Panc1 (cell line): Measurements from ENCODE around the gene CNOT4. TPM values are rescaled to one million over a fixed set of nuclear protein-coding genes. Genes with fewer than 3 reads are reported as not detected.

ENCODE experiments used
- ATAC-seq: fragments of 200-7000 bp; cut with Tn5 transposase; 2 replicates; pipeline ENCODE4 v1.9.1; 2020; ENCODE audit warnings: mild to moderate bottlenecking, moderate library complexity
- BruUV-seq: library from RNA; stranded (reverse); fragments of 400-500 nt; replicated peaks from 2 replicates; lab custom pipeline; 2021; lab: Mats Ljungman, UMichigan
- CTCF ChIA-PET: fragments of 300-600 bp; sonication (Branson Sonifier 250); formaldehyde crosslinking; loops from one replicate; lab custom pipeline; 2022; ENCODE audit warnings: antibody characterized with exemption; lab: Charles Lee
- POLR2A ChIA-PET: fragments of 300-600 bp; sonication (Branson Sonifier 250); formaldehyde crosslinking; loops from one replicate; lab custom pipeline; 2022; ENCODE audit warnings: antibody characterized with exemption; lab: Charles Lee
- DNase-seq: peaks from one replicate; pipeline ENCODE4 v3.0.0-alpha.2; 2010; ENCODE audit warnings: low read depth, low spot score
- H3K27ac ChIP-seq: 2 replicates; pipeline ENCODE4 v1.5.1; 2011; ENCODE audit warnings: mild to moderate bottlenecking, low read length, inconsistent platforms
- H3K27me3 ChIP-seq: fragments of 200-500 bp; sonication (Bioruptor generic); 2 replicates; pipeline ENCODE4 v1.6.0; 2014; ENCODE audit warnings: low read length, inconsistent platforms; ENCODE audit not compliant: control insufficient read depth, insufficient read depth
- H3K36me3 ChIP-seq: fragments of 200-500 bp; sonication (Bioruptor generic); 2 replicates; pipeline ENCODE4 v1.5.1; 2014; ENCODE audit warnings: inconsistent platforms, mild to moderate bottlenecking, low read length, moderate library complexity; ENCODE audit not compliant: control insufficient read depth, insufficient read depth
- H3K4me1 ChIP-seq: 2 replicates; pipeline ENCODE4 v1.5.1; 2011; ENCODE audit warnings: inconsistent platforms, mild to moderate bottlenecking, low read length, moderate library complexity; ENCODE audit not compliant: control insufficient read depth, insufficient read depth
- H3K4me3 ChIP-seq, 2 experiments: 2 replicates each; pipeline ENCODE4 v1.5.1; 2011 to 2012; ENCODE audit warnings: low read depth in 2 of 2, low read length in 2 of 2, mild to moderate bottlenecking in 2 of 2, inconsistent platforms in 1 of 2, moderate library complexity in 1 of 2
- H3K9me3 ChIP-seq: fragments of 200-500 bp; sonication (Bioruptor generic); 2 replicates; pipeline ENCODE4 v1.5.1; 2014; ENCODE audit warnings: low read depth, mild to moderate bottlenecking, inconsistent platforms, low read length, moderate library complexity; ENCODE audit not compliant: control insufficient read depth, insufficient read depth
- POLR2AphosphoS5 ChIP-seq: IDR thresholded peaks from 2 replicates; pipeline ENCODE4 v1.6.1; 2012; ENCODE audit warnings: mild to moderate bottlenecking, low read depth, low read length, moderate library complexity
- SIN3A ChIP-seq: IDR thresholded peaks from 2 replicates; pipeline ENCODE4 v1.6.1; 2012; ENCODE audit warnings: low read depth, mild to moderate bottlenecking, low read length, moderate library complexity, borderline replicate concordance; ENCODE audit not compliant: insufficient read depth
- TCF7L2 ChIP-seq: IDR thresholded peaks from 2 replicates; pipeline ENCODE4 v1.6.1; 2011; ENCODE audit warnings: mild to moderate bottlenecking, low read depth, low read length, inconsistent platforms
- in situ Hi-C: cut with HindIII; loops from 2 replicates; pipeline ENCODE4 v1.10.0; 2016; ENCODE audit warnings: low sequenced_read_pairs, low pct_unique_long_range_greater_than_20kb
- intact Hi-C: fragments of 100-400 bp; cut with micrococcal nuclease; formaldehyde crosslinking; loops from one replicate; pipeline ENCODE4 v1.10.0; 2022; ENCODE audit not compliant: unreplicated experiment
- total RNA-seq: library from RNA; stranded (reverse); gene quantifications from one replicate; pipeline ENCODE4 v1.2.1, GENCODE V29; 2021; ENCODE audit not compliant: unreplicated experiment
- TF ChIP-seq, protein P1 (sequence below), 2 experiments: IDR thresholded peaks; 2 replicates each; pipeline ENCODE4 v1.6.1; 2011 to 2012; ENCODE audit warnings: low read depth in 2 of 2, control low read depth in 1 of 2, low read length in 1 of 2, mild to moderate bottlenecking in 1 of 2, moderate library complexity in 1 of 2; ENCODE audit not compliant: insufficient read depth in 1 of 2

The CNOT4 gene
- total RNA-seq, 1 experiment from 2014 or later: 22.3 TPM

DNA sequence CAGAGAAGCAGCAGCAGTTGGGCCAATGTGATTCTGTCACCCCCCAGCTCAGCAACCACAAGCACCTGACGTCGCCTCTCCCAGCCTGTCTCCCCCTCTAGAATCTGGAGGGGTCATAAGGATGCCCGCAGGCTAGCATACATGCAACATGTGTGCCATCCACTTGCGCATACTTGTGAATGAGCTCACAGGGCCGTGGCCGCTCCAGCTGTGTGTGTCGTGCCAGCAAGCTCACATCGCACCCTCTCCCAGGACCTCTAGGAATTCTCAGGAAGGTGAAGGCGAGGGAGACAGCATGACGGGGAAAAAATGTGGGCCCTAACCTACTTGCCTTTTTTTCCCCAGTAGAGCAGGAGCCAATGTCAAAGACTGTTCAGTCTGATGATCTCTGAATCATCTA is 195.9 kb downstream of the CNOT4 start:
- no TSS peak for BruUV-seq
- Histone ChIP-seq H3K27me3 (no peaks in the 10 kb centered on the region), H3K4me3 (no peak overlapping the region), H3K27ac (no peak overlapping the region), H3K9me3 (no peaks in the 10 kb centered on the region), H3K36me3 (no peaks in the 10 kb centered on the region), H3K4me1 (no peaks in the 10 kb centered on the region)
- intact Hi-C loops: no loop called here
- ChIA-PET POLR2A (no interaction called here), CTCF (no interaction called here)
- DNase-seq (no peak), ATAC-seq (no peak)
- in situ Hi-C loops: no loop called here
- TF ChIP-seq POLR2AphosphoS5 (no peak), SIN3A (no peak), TCF7L2 (no peak)
- TF ChIP-seq, protein P1, sequence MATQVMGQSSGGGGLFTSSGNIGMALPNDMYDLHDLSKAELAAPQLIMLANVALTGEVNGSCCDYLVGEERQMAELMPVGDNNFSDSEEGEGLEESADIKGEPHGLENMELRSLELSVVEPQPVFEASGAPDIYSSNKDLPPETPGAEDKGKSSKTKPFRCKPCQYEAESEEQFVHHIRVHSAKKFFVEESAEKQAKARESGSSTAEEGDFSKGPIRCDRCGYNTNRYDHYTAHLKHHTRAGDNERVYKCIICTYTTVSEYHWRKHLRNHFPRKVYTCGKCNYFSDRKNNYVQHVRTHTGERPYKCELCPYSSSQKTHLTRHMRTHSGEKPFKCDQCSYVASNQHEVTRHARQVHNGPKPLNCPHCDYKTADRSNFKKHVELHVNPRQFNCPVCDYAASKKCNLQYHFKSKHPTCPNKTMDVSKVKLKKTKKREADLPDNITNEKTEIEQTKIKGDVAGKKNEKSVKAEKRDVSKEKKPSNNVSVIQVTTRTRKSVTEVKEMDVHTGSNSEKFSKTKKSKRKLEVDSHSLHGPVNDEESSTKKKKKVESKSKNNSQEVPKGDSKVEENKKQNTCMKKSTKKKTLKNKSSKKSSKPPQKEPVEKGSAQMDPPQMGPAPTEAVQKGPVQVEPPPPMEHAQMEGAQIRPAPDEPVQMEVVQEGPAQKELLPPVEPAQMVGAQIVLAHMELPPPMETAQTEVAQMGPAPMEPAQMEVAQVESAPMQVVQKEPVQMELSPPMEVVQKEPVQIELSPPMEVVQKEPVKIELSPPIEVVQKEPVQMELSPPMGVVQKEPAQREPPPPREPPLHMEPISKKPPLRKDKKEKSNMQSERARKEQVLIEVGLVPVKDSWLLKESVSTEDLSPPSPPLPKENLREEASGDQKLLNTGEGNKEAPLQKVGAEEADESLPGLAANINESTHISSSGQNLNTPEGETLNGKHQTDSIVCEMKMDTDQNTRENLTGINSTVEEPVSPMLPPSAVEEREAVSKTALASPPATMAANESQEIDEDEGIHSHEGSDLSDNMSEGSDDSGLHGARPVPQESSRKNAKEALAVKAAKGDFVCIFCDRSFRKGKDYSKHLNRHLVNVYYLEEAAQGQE (IDR thresholded peaks at IDR 0.05; ENCODE audit: insufficient read depth in 1 of 2, low read depth in 2 of 2, low read length in 1 of 2): no peak

Other genes with a start within 250 kb of the CNOT4 start
- gene NUP205, start 47.8 kb upstream of the CNOT4 start, total RNA-seq: 90.4 TPM
- 29.5 TPM for gene STMP1, start 152.4 kb upstream of the CNOT4 start, total RNA-seq
- gene SLC13A4, start 218.1 kb upstream of the CNOT4 start, total RNA-seq: not detected
- gene FAM180A, start 238.7 kb upstream of the CNOT4 start, total RNA-seq: not detected